ENCODE data around the gene SHH. TPM values are rescaled to one million over a fixed set of nuclear protein-coding genes. Genes with fewer than 3 reads are reported as not detected.

The SHH gene
- total and polyA plus RNA-seq, 2 of the 13 experiments (the other 11 are each of a cell fraction or from before 2014, with no cell fraction given) = 1.9 to 3.4 TPM

DNA sequence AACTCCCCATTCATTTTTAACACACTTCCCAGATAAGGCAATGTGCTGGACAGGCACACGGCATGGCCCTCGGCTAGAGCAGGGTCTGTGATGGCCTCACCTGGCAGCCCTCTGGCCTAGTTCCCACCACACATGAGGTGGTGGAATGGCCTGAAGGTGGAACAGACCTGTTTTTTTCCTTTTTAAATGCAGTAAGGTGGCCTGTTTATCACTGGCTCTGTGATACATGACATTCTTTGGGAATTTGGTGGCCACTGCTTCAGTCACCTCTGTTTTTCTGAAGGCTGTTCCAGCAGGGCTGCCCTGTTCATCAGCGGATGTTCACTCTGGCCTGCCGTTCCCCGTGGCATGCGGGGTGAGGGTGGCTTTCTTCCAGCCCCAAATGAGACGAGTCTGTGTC, 36.6 kb downstream of the SHH start:
- Histone ChIP-seq H4K20me1 (ENCODE audit: insufficient read depth, low read length) (peaks cover 7% of the 10 kb centered on the region; the same call in 1 of the 2 replicates), H3K79me2 (ENCODE audit: insufficient read depth, low read length) (no peaks in the 10 kb centered on the region), H3K36me3 (replicated peaks in 1 of 2; ENCODE audit: control insufficient read depth in 1 of 2, insufficient read depth in 2 of 2, low read length in 2 of 2) (peaks cover 25 to 86% of the 10 kb centered on the region in 2 experiments), H3K9me3 (ENCODE audit: low read length) (no peaks in the 10 kb centered on the region), H2AFZ (ENCODE audit: low read length) (no peak overlapping the region), H3K27me3 (ENCODE audit: control insufficient read depth in 1 of 2, insufficient read depth in 2 of 2, low read length in 2 of 2) (no peaks in the 10 kb centered on the region), H3K27ac (ENCODE audit: extremely low read length, insufficient read depth, low read length) (no peak overlapping the region), H3K4me2 (ENCODE audit: low read depth, low read length) (no peak overlapping the region), H3K4me3 (replicated peaks in 1 of 3; ENCODE audit: insufficient read depth in 1 of 3, low read depth in 2 of 3, low read length in 3 of 3) (no peak overlapping the region), H3K4me1 (ENCODE audit: insufficient read depth, low read length) (peaks cover 18% of the 10 kb centered on the region), H3K9ac (ENCODE audit: insufficient read depth, low read depth, low read length) (no peak overlapping the region)
- no peak for DNase-seq (ENCODE audit: low spot score)
- no peak for FAIRE-seq
- intact Hi-C loops (cut with micrococcal nuclease; ENCODE audit: unreplicated experiment) (no loop called here), in situ Hi-C loops (cut with HindIII; ENCODE audit: extremely low pct_ligation_motif_present, low pct_unique_long_range_greater_than_20kb) (no loop called here)
- ATAC-seq = no peak
- POLR2A ChIA-PET = no interaction called here
- 95% methylated on average over 7 of the region's 7 CpGs for WGBS (ENCODE audit: low lambda C conversion rate)
- BruUV-seq (replicated peaks) = no TSS peak
- peak; percentile 83 for TF ChIP-seq RBM22 (optimal IDR thresholded peaks at IDR 0.05; ENCODE audit: low read length)
- TF ChIP-seq, protein P1, sequence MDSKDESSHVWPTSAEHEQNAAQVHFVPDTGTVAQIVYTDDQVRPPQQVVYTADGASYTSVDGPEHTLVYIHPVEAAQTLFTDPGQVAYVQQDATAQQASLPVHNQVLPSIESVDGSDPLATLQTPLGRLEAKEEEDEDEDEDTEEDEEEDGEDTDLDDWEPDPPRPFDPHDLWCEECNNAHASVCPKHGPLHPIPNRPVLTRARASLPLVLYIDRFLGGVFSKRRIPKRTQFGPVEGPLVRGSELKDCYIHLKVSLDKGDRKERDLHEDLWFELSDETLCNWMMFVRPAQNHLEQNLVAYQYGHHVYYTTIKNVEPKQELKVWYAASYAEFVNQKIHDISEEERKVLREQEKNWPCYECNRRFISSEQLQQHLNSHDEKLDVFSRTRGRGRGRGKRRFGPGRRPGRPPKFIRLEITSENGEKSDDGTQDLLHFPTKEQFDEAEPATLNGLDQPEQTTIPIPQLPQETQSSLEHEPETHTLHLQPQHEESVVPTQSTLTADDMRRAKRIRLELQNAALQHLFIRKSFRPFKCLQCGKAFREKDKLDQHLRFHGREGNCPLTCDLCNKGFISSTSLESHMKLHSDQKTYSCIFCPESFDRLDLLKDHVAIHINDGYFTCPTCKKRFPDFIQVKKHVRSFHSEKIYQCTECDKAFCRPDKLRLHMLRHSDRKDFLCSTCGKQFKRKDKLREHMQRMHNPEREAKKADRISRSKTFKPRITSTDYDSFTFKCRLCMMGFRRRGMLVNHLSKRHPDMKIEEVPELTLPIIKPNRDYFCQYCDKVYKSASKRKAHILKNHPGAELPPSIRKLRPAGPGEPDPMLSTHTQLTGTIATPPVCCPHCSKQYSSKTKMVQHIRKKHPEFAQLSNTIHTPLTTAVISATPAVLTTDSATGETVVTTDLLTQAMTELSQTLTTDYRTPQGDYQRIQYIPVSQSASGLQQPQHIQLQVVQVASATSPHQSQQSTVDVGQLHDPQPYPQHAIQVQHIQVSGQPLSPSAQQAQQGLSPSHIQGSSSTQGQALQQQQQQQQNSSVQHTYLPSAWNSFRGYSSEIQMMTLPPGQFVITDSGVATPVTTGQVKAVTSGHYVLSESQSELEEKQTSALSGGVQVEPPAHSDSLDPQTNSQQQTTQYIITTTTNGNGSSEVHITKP (CRISPR knock-in tag; IDR thresholded peaks at IDR 0.05; ENCODE audit: low read depth) = no peak
- CTCF ChIA-PET (ENCODE audit: low intra/inter-chr PET ratio, low total read pairs) = no interaction called here

DNA sequence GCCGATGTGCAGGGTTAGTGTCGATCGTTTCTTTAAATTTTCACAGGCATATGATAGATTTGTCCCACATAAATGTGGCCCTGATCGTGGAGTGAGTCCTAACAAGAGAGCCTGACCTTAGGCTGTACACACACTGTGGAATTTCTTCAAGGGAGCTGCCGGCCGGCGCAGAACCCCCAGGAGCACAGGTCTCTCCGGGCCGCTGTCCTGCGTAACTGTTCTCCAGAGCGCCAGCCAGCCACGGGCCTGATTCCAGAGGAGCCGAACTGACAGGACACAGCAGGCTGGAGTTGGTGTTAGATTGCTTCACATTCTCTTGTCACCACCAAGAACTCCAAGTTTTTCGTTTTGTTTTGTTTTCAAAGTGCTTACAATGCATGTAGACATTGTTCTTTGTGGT, 37.3 kb downstream of the SHH start:
- in situ Hi-C loops (cut with HindIII; ENCODE audit: extremely low pct_ligation_motif_present, low pct_unique_long_range_greater_than_20kb) = loop anchor here (25.0 kb wide), 1 partner anchor 388 kb away; no protein-coding TSS in a partner anchor
- Histone ChIP-seq H4K20me1 (ENCODE audit: insufficient read depth, low read length) (peaks cover 7% of the 10 kb centered on the region; the same call in 1 of the 2 replicates), H2AFZ (ENCODE audit: low read length) (no peak overlapping the region), H3K27me3 (ENCODE audit: control insufficient read depth in 1 of 2, insufficient read depth in 2 of 2, low read length in 2 of 2) (no peaks in the 10 kb centered on the region), H3K27ac (ENCODE audit: extremely low read length, insufficient read depth, low read length) (no peak overlapping the region), H3K4me1 (ENCODE audit: insufficient read depth, low read length) (peaks cover 18% of the 10 kb centered on the region), H3K4me2 (ENCODE audit: low read depth, low read length) (no peak overlapping the region), H3K9ac (ENCODE audit: insufficient read depth, low read depth, low read length) (no peak overlapping the region), H3K36me3 (replicated peaks in 1 of 2; ENCODE audit: control insufficient read depth in 1 of 2, insufficient read depth in 2 of 2, low read length in 2 of 2) (peaks cover 29 to 86% of the 10 kb centered on the region in 2 experiments), H3K79me2 (ENCODE audit: insufficient read depth, low read length) (no peaks in the 10 kb centered on the region), H3K9me3 (ENCODE audit: low read length) (no peaks in the 10 kb centered on the region), H3K4me3 (replicated peaks in 1 of 3; ENCODE audit: insufficient read depth in 1 of 3, low read depth in 2 of 3, low read length in 3 of 3) (no peak overlapping the region)
- POLR2A ChIA-PET = no interaction called here
- intact Hi-C loops (cut with micrococcal nuclease; ENCODE audit: unreplicated experiment) = no loop called here
- CTCF ChIA-PET (ENCODE audit: low intra/inter-chr PET ratio, low total read pairs) = no interaction called here
- FAIRE-seq (no peak), DNase-seq (ENCODE audit: low spot score) (no peak), ATAC-seq (no peak)
- no TSS peak for BruUV-seq (replicated peaks)
- WGBS (ENCODE audit: low lambda C conversion rate) = over 99% methylated on average over 10 of the region's 14 CpGs
- TF ChIP-seq MAFG (CRISPR knock-in tag; IDR thresholded peaks at IDR 0.05) (no peak), ZSCAN21 (CRISPR knock-in tag; IDR thresholded peaks at IDR 0.05; ENCODE audit: borderline replicate concordance) (no peak), ZNF883 (CRISPR knock-in tag; IDR thresholded peaks at IDR 0.05; ENCODE audit: not compliant biosample characterization) (no peak), NR2F1 (CRISPR knock-in tag; IDR thresholded peaks at IDR 0.05) (no peak), ZFP41 (CRISPR knock-in tag; IDR thresholded peaks at IDR 0.05; ENCODE audit: borderline replicate concordance) (no peak), ZNF124 (CRISPR knock-in tag; IDR thresholded peaks at IDR 0.05) (no peak), NKX3-1 (CRISPR knock-in tag; IDR thresholded peaks at IDR 0.05) (no peak), ZNF775 (CRISPR knock-in tag; IDR thresholded peaks at IDR 0.05; ENCODE audit: borderline replicate concordance) (no peak), NR2F2 (IDR thresholded peaks at IDR 0.05; ENCODE audit: borderline replicate concordance, low read depth) (no peak), KLF9 (CRISPR knock-in tag; IDR thresholded peaks at IDR 0.05; ENCODE audit: low read depth) (no peak), KDM2A (CRISPR knock-in tag; IDR thresholded peaks at IDR 0.05; ENCODE audit: borderline replicate concordance, low read depth) (no peak), ZFP90 (CRISPR knock-in tag; IDR thresholded peaks at IDR 0.05; ENCODE audit: borderline replicate concordance) (no peak)
- TF ChIP-seq, protein P2, sequence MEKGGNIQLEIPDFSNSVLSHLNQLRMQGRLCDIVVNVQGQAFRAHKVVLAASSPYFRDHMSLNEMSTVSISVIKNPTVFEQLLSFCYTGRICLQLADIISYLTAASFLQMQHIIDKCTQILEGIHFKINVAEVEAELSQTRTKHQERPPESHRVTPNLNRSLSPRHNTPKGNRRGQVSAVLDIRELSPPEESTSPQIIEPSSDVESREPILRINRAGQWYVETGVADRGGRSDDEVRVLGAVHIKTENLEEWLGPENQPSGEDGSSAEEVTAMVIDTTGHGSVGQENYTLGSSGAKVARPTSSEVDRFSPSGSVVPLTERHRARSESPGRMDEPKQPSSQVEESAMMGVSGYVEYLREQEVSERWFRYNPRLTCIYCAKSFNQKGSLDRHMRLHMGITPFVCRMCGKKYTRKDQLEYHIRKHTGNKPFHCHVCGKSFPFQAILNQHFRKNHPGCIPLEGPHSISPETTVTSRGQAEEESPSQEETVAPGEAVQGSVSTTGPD (CRISPR knock-in tag; IDR thresholded peaks at IDR 0.05) = no peak

Measured in HepG2 (cell line).